Measurements from ENCODE around the gene PARP12. TPM values are rescaled to one million over a fixed set of nuclear protein-coding genes. Genes with fewer than 3 reads are reported as not detected.
"Not testable (repeated sequence)": the region's sequence is repeated elsewhere in the genome, so short reads cannot be mapped to it uniquely, and the experiment has no call there.

The PARP12 gene, protein sequence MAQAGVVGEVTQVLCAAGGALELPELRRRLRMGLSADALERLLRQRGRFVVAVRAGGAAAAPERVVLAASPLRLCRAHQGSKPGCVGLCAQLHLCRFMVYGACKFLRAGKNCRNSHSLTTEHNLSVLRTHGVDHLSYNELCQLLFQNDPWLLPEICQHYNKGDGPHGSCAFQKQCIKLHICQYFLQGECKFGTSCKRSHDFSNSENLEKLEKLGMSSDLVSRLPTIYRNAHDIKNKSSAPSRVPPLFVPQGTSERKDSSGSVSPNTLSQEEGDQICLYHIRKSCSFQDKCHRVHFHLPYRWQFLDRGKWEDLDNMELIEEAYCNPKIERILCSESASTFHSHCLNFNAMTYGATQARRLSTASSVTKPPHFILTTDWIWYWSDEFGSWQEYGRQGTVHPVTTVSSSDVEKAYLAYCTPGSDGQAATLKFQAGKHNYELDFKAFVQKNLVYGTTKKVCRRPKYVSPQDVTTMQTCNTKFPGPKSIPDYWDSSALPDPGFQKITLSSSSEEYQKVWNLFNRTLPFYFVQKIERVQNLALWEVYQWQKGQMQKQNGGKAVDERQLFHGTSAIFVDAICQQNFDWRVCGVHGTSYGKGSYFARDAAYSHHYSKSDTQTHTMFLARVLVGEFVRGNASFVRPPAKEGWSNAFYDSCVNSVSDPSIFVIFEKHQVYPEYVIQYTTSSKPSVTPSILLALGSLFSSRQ
- total RNA-seq (100 to 1,000 TPM in 1 of 7 donors, 10 to 100 TPM in 6; 60.8 to 101 (median 77.5) TPM), polyA plus RNA-seq (10 to 100 TPM; 26.9 to 68.4 (median 59.2) TPM)
- long read RNA-seq, donor 1, partial matches to known transcripts: 0 of 4 reads
- long read RNA-seq, donor 1, other reads (novel, unspliced or antisense): 0 of 4 reads
- long read RNA-seq, donor 2, transcript PARP12-201 (12 exons, 3,796 nt): major isoform, 6 of 6 reads
- long read RNA-seq, donor 2, partial matches to known transcripts: 0 of 6 reads
- long read RNA-seq, donor 2, other reads (novel, unspliced or antisense): 0 of 6 reads

DNA sequence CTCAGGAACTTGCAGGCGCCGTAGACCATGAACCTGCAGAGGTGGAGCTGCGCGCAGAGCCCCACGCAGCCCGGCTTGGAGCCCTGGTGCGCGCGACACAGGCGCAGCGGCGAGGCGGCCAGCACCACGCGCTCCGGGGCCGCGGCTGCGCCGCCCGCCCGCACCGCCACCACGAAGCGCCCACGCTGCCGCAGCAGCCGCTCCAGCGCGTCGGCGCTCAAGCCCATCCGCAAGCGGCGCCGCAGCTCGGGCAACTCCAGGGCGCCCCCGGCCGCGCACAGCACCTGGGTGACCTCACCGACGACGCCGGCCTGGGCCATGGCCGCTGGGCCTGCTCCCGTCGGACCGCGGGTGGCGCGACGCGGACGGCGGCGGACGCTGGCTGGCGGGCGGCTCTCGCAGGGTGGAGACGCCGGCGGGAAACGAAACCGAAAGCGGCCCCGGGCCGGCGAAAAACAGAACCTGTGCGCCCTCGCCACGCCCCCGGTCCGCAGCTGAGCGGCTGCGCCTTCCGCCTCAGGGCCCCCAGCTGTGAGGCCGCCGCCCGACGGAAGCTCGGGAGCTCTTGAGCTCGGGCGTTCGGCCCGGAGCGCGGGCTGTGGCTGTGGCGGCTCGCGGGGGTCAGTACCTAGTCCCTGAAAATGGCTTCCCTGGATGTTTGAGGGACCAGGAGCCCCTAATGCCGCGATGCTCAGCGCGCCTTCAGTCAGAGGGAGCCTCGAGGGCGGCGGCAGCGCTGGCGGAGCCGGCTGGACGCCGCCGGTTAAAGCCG lies at the start of gene PARP12:
TSS of gene PARP12 (minus strand) at position 424 of the 772 bp plus-strand sequence. CDS start at position 320, 104 bp downstream.
- peak; percentile 99 for DNase-seq
- Histone ChIP-seq H3K4me3 (peak within 1 kb of the TSS; percentile 61 to 88 (median 68)), H3K36me3 (peaks cover 0 to 4% (median 0%) of the 10 kb centered on the region in 6 donors), H3K9me3 (peaks cover 11 to 23% (median 21%) of the 10 kb centered on the region in 8 donors), H3K4me1 (peaks cover 27 to 54% (median 38%) of the 10 kb centered on the region in 6 donors), H3K27ac (peak within 1 kb of the TSS; percentile 90 to 98 (median 95)), H3K27me3 (replicated peaks in 1 of 7) (no peaks in the 10 kb centered on the region)
- intact Hi-C loops (cut with DNase I; ENCODE audit: low total_unique reads): no loop called here
- peak; percentile 86 to 93 (median 92) for TF ChIP-seq POLR2AphosphoS5 (IDR thresholded peaks at IDR 0.05)
- TF ChIP-seq POLR2A (IDR thresholded peaks at IDR 0.05): peak in 1 of 3 donors; percentile 71
- TF ChIP-seq CTCF (IDR thresholded peaks at IDR 0.05 in 8 of 11, conservative IDR thresholded peaks at IDR 0.05 in 3 of 11): peak in 2 of 11 experiments; percentile 17 to 30
- 0 to 1% (median 0%) methylated on average over 18 to 106 of the region's 106 CpGs for WGBS, 5 donors

- H3K9me3 ChIP-seq; DNase-seq; H3K4me3 ChIP-seq; H3K4me1 ChIP-seq; H3K27me3 ChIP-seq (replicated peaks in 1 of 7); H3K27ac ChIP-seq; intact Hi-C loops (cut with DNase I; ENCODE audit: low total_unique reads): not testable (repeated sequence)
- peaks cover 3 to 62% (median 37%) of the 10 kb centered on the region in 6 donors for H3K36me3 ChIP-seq
- 81 to 97% (median 92%) methylated on average over 7 to 8 of the region's 8 CpGs for WGBS, 5 donors
These were observed 46.0 kb upstream of the PARP12 start for GRCh38 chr7:140108777-140109176.

- TF ChIP-seq POLR2AphosphoS5 (IDR thresholded peaks at IDR 0.05): no peak
- TF ChIP-seq CTCF (IDR thresholded peaks at IDR 0.05 in 8 of 11, conservative IDR thresholded peaks at IDR 0.05 in 3 of 11): no peak
- TF ChIP-seq POLR2A (IDR thresholded peaks at IDR 0.05): no peak
These were observed 33.7 kb upstream of the PARP12 start for GRCh38 chr7:140096459-140096858.

DNA sequence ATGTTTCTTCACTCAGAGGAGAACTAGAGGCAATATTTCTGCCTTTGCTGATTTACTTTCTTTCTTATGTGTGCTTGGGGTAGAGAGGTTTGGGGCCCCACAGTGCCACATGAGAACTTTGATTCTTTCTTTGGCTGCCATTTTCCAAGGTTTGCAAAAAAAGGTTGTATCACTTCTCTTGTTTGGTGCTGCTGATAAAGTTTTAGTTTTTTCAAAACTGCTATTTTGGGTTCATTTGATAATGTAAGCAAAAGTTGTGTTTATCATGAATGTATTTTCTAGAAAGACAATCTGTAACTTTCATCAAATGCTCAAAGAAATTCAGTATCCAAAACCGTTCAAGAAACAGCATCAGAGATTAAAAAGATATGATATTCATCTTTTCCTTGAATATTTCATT lies 30.6 kb upstream of the PARP12 start:
- H3K9me3 ChIP-seq: no peaks in the 10 kb centered on the region
- 88 to 93% (median 89%) methylated on average over 1 of the region's 1 CpG for WGBS, 5 donors
- H3K27me3 ChIP-seq (replicated peaks in 1 of 7): no peaks in the 10 kb centered on the region
- peaks cover 13 to 99% (median 83%) of the 10 kb centered on the region in 6 donors for H3K36me3 ChIP-seq
- no peak overlapping the region for H3K27ac ChIP-seq
- intact Hi-C loops (cut with DNase I; ENCODE audit: low total_unique reads): no loop called here
- H3K4me1 ChIP-seq: no peaks in the 10 kb centered on the region
- DNase-seq: no peak
- H3K4me3 ChIP-seq: no peak overlapping the region
- TF ChIP-seq CTCF (IDR thresholded peaks at IDR 0.05 in 8 of 11, conservative IDR thresholded peaks at IDR 0.05 in 3 of 11) (no peak), POLR2A (IDR thresholded peaks at IDR 0.05) (no peak), POLR2AphosphoS5 (IDR thresholded peaks at IDR 0.05) (no peak)

More at GRCh38 chr7:140096459-140096858, 33.7 kb upstream of the PARP12 start:
- WGBS, 5 donors: 84 to 96% (median 94%) methylated on average over 4 of the region's 4 CpGs
- peaks cover 13 to 100% (median 91%) of the 10 kb centered on the region in 6 donors for H3K36me3 ChIP-seq
- H3K4me1 ChIP-seq: no peaks in the 10 kb centered on the region
- no peak for DNase-seq
- H3K4me3 ChIP-seq: no peak overlapping the region
- no peaks in the 10 kb centered on the region for H3K27me3 ChIP-seq (replicated peaks in 1 of 7)
- H3K27ac ChIP-seq: no peak overlapping the region
- H3K9me3 ChIP-seq: no peaks in the 10 kb centered on the region
- intact Hi-C loops (cut with DNase I; ENCODE audit: low total_unique reads): no loop called here
